HepG2 (cell line): ENCODE measurements around the gene TMEM143. TPM values are rescaled to one million over a fixed set of nuclear protein-coding genes. Genes with fewer than 3 reads are reported as not detected.

Source experiments
- ADNP ChIP-seq: sonication (generic); formaldehyde crosslinking; IDR thresholded peaks from 2 replicates; pipeline ENCODE4 v1.4.0; 2020; ENCODE audit warnings: missing genetic modification reagents
- ARNT ChIP-seq: fragments of 450-650 bp; IDR thresholded peaks from 2 replicates; pipeline ENCODE4 v1.6.1; 2017
- GATAD2A ChIP-seq: IDR thresholded peaks from 2 replicates; pipeline ENCODE4 v1.6.1; 2016
- NFKBIZ ChIP-seq: IDR thresholded peaks from 2 replicates; pipeline ENCODE4 v1.6.1; 2018; ENCODE audit warnings: missing genetic modification reagents, missing compliant biosample characterization
- PAF1 ChIP-seq: IDR thresholded peaks from 2 replicates; pipeline ENCODE4 v1.6.1; 2016; ENCODE audit warnings: missing genetic modification reagents, missing compliant biosample characterization
- POLR2A ChIP-seq, 2 experiments: IDR thresholded peaks; 2 replicates each; pipeline ENCODE4 v1.6.1; 2011; ENCODE audit warnings: low read depth in 2 of 2, low read length in 2 of 2, mild to moderate bottlenecking in 1 of 2, moderate library complexity in 1 of 2; ENCODE audit not compliant: insufficient read depth in 1 of 2
- PRPF4 ChIP-seq: fragments of 200-400 bp; formaldehyde crosslinking; IDR thresholded peaks from 2 replicates; pipeline ENCODE4 v1.6.1; 2016; ENCODE audit warnings: low read length, low read depth; ENCODE audit not compliant: poor library complexity, severe bottlenecking
- RARG ChIP-seq: sonication (generic); formaldehyde crosslinking; IDR thresholded peaks from 2 replicates; pipeline ENCODE4 v1.4.0; 2020; ENCODE audit warnings: low read depth, mild to moderate bottlenecking, missing genetic modification reagents
- TAF1 ChIP-seq: sonication (generic); formaldehyde crosslinking; IDR thresholded peaks from 2 replicates; pipeline ENCODE4 v1.4.0; 2020; ENCODE audit warnings: missing genetic modification reagents
- THAP11 ChIP-seq: IDR thresholded peaks from 2 replicates; pipeline ENCODE4 v1.6.1; 2016; ENCODE audit warnings: missing biosample characterization, missing genetic modification reagents
- ZBTB21 ChIP-seq: sonication (generic); formaldehyde crosslinking; IDR thresholded peaks from 2 replicates; pipeline ENCODE4 v1.4.0; 2020; ENCODE audit warnings: missing genetic modification reagents
- ZEB1 ChIP-seq: IDR thresholded peaks from 2 replicates; pipeline ENCODE4 v1.6.1; 2012; ENCODE audit warnings: mild to moderate bottlenecking, low read depth, inconsistent platforms; ENCODE audit not compliant: insufficient replicate concordance
- ZNF260 ChIP-seq: sonication (generic); formaldehyde crosslinking; IDR thresholded peaks from 2 replicates; pipeline ENCODE4 v1.4.0; 2020; ENCODE audit warnings: missing genetic modification reagents, low read depth, mild to moderate bottlenecking, borderline replicate concordance
- ZNF337 ChIP-seq: sonication (generic); formaldehyde crosslinking; IDR thresholded peaks from 2 replicates; pipeline ENCODE4 v1.5.1; 2020; ENCODE audit warnings: missing genetic modification reagents, low read depth, mild to moderate bottlenecking, borderline replicate concordance
- ZNF33A ChIP-seq: sonication (generic); formaldehyde crosslinking; IDR thresholded peaks from 2 replicates; pipeline ENCODE4 v1.5.1; 2020; ENCODE audit warnings: missing genetic modification reagents, mild to moderate bottlenecking, moderate library complexity, borderline replicate concordance
- ZNF562 ChIP-seq: sonication (generic); formaldehyde crosslinking; IDR thresholded peaks from 2 replicates; pipeline ENCODE4 v1.8.0; 2022; ENCODE audit warnings: missing genetic modification reagents, borderline replicate concordance
- ZNF672 ChIP-seq: sonication (generic); formaldehyde crosslinking; IDR thresholded peaks from 2 replicates; pipeline ENCODE4 v1.8.1; 2022; ENCODE audit warnings: missing genetic modification reagents
- ZNF737 ChIP-seq: sonication (generic); formaldehyde crosslinking; IDR thresholded peaks from 2 replicates; pipeline ENCODE4 v1.5.0; 2020; ENCODE audit warnings: missing genetic modification reagents, mild to moderate bottlenecking, borderline replicate concordance
- ZNF883 ChIP-seq: sonication (generic); formaldehyde crosslinking; IDR thresholded peaks from 2 replicates; pipeline ENCODE4 v1.5.1; 2020; ENCODE audit warnings: mild to moderate bottlenecking, missing genetic modification reagents; ENCODE audit errors: not compliant biosample characterization
- polyA plus RNA-seq, 8 experiments: library from polyadenylated mRNA; depleted of rRNA in 3 of 8; stranded (reverse) in 7 of 8; unstranded in 1 of 8; fragments of >200 nt; fragmentation: Illumina TruSeq in 4 of 8; extraction: Trizol in 4 of 8; gene quantifications; 2 replicates each; pipeline versions ENCODE4 v1.2.1 to v1.2.3, GENCODE V29; 2011 to 2016; ENCODE audit warnings: low read depth in 4 of 8, missing spikeins in 1 of 8, mixed read lengths in 1 of 8; ENCODE audit not compliant: insufficient read depth in 1 of 8
- total RNA-seq, 5 experiments: library from RNA; depleted of rRNA; stranded (reverse); fragments of >200 nt; fragmentation: Illumina TruSeq; extraction: Trizol; gene quantifications; 2 replicates each; pipeline ENCODE4 v1.2.3, GENCODE V29; 2016; ENCODE audit warnings: low read depth in 1 of 5
- TF ChIP-seq, protein P1 (sequence below): sonication (generic); formaldehyde crosslinking; IDR thresholded peaks from 2 replicates; pipeline ENCODE4 v1.9.0; 2021; ENCODE audit warnings: missing genetic modification reagents, mild to moderate bottlenecking, borderline replicate concordance
- TF ChIP-seq, protein P2 (sequence below): sonication (generic); formaldehyde crosslinking; IDR thresholded peaks from 2 replicates; pipeline ENCODE4 v1.4.0; 2020; ENCODE audit warnings: mild to moderate bottlenecking, low read depth, missing genetic modification reagents
- TF ChIP-seq, protein P3 (sequence below): sonication (generic); formaldehyde crosslinking; IDR thresholded peaks from 2 replicates; pipeline ENCODE4 v1.4.0; 2020; ENCODE audit warnings: missing genetic modification reagents, borderline replicate concordance
- TF ChIP-seq, protein P4 (sequence below): sonication (generic); formaldehyde crosslinking; IDR thresholded peaks from 2 replicates; pipeline ENCODE4 v1.4.0; 2020; ENCODE audit warnings: missing genetic modification reagents, low read depth, mild to moderate bottlenecking, borderline replicate concordance
- TF ChIP-seq, protein P5 (sequence below): sonication (generic); formaldehyde crosslinking; IDR thresholded peaks from 2 replicates; pipeline ENCODE4 v1.5.0; 2020; ENCODE audit warnings: mild to moderate bottlenecking, missing genetic modification reagents

Gene TMEM143
- total and polyA plus RNA-seq, 2 of the 13 experiments (the other 11 are each of a cell fraction or from before 2014, with no cell fraction given): 7.7 to 11.3 TPM

DNA sequence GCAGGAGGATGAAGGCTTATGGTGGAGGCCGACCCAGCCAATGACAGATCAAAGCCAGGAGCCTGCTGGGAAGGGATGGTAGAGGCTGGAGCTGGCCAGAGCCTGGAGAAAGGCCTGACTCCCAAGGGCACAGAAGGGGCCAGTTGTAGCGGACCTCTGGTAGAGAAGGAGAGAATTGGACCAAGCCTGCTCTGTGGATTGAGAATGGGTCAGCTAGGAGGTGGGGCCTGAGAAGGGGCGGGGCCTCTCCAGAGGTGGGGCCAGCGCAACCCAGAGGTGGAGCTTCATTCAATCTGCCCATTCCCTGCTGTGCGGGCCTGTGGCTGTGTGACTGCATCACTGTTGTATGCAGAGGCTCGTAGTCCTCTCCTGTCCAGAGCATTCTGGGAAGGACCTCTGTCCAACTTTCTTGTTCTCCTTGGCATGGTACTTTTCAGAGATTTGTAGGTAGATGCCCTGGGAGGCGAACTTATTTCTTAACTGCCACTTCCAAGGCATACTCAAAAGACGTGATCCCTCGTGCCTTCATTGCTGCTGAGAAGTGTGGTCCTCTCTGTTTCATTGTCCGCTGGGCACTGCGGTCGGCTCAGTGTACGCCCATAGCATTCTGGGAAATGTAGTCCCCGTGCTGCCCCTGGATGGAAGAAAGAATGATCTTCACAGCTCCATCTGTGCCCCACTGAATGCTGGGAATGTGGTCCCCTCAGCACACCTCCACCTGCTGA, 36.4 kb upstream of the TMEM143 start (continued):
- TF ChIP-seq, protein P1, sequence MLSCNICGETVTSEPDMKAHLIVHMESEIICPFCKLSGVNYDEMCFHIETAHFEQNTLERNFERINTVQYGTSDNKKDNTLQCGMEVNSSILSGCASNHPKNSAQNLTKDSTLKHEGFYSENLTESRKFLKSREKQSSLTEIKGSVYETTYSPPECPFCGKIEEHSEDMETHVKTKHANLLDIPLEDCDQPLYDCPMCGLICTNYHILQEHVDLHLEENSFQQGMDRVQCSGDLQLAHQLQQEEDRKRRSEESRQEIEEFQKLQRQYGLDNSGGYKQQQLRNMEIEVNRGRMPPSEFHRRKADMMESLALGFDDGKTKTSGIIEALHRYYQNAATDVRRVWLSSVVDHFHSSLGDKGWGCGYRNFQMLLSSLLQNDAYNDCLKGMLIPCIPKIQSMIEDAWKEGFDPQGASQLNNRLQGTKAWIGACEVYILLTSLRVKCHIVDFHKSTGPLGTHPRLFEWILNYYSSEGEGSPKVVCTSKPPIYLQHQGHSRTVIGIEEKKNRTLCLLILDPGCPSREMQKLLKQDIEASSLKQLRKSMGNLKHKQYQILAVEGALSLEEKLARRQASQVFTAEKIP (CRISPR knock-in tag): no peak
- TF ChIP-seq TAF1 (CRISPR knock-in tag) (peak; percentile 45; the same call in 1 of the 2 replicates), ZNF33A (no peak), PAF1 (CRISPR knock-in tag) (no peak), ZNF337 (no peak), ZNF672 (no peak), ZNF562 (CRISPR knock-in tag) (no peak), THAP11 (CRISPR knock-in tag) (peak; percentile 98), ZEB1 (no peak), RARG (no peak), ARNT (no peak), ZNF883 (CRISPR knock-in tag) (no peak), GATAD2A (CRISPR knock-in tag) (0 out of 2 replicates have a peak, but pooled peaks have one; percentile 11), NFKBIZ (no peak), PRPF4 (no peak), ZNF737 (CRISPR knock-in tag) (no peak), POLR2A (IDR thresholded peaks at IDR 0.05; ENCODE audit: insufficient read depth in 1 of 2, low read depth in 2 of 2, low read length in 2 of 2) (peak; percentile 31 to 52; a peak in 2 of 4 replicates), ZNF260 (CRISPR knock-in tag) (no peak), ZBTB21 (CRISPR knock-in tag) (no peak), ADNP (CRISPR knock-in tag) (no peak)
- TF ChIP-seq, protein P2, sequence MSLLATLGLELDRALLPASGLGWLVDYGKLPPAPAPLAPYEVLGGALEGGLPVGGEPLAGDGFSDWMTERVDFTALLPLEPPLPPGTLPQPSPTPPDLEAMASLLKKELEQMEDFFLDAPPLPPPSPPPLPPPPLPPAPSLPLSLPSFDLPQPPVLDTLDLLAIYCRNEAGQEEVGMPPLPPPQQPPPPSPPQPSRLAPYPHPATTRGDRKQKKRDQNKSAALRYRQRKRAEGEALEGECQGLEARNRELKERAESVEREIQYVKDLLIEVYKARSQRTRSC (CRISPR knock-in tag): no peak
- TF ChIP-seq, protein P3, sequence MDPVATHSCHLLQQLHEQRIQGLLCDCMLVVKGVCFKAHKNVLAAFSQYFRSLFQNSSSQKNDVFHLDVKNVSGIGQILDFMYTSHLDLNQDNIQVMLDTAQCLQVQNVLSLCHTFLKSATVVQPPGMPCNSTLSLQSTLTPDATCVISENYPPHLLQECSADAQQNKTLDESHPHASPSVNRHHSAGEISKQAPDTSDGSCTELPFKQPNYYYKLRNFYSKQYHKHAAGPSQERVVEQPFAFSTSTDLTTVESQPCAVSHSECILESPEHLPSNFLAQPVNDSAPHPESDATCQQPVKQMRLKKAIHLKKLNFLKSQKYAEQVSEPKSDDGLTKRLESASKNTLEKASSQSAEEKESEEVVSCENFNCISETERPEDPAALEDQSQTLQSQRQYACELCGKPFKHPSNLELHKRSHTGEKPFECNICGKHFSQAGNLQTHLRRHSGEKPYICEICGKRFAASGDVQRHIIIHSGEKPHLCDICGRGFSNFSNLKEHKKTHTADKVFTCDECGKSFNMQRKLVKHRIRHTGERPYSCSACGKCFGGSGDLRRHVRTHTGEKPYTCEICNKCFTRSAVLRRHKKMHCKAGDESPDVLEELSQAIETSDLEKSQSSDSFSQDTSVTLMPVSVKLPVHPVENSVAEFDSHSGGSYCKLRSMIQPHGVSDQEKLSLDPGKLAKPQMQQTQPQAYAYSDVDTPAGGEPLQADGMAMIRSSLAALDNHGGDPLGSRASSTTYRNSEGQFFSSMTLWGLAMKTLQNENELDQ (CRISPR knock-in tag): no peak
- TF ChIP-seq, protein P4, sequence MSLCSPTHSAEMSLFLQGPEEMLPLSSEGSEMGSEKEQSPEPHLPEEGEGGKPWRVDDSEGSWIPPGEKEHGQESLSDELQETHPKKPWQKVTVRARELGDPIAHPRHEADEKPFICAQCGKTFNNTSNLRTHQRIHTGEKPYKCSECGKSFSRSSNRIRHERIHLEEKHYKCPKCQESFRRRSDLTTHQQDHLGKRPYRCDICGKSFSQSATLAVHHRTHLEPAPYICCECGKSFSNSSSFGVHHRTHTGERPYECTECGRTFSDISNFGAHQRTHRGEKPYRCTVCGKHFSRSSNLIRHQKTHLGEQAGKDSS (CRISPR knock-in tag): no peak
- TF ChIP-seq, protein P5, sequence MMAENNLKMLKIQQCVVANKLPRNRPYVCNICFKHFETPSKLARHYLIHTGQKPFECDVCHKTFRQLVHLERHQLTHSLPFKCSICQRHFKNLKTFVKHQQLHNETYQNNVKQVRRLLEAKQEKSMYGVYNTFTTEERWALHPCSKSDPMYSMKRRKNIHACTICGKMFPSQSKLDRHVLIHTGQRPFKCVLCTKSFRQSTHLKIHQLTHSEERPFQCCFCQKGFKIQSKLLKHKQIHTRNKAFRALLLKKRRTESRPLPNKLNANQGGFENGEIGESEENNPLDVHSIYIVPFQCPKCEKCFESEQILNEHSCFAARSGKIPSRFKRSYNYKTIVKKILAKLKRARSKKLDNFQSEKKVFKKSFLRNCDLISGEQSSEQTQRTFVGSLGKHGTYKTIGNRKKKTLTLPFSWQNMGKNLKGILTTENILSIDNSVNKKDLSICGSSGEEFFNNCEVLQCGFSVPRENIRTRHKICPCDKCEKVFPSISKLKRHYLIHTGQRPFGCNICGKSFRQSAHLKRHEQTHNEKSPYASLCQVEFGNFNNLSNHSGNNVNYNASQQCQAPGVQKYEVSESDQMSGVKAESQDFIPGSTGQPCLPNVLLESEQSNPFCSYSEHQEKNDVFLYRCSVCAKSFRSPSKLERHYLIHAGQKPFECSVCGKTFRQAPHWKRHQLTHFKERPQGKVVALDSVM (CRISPR knock-in tag): no peak
